ENCODE data around the gene FAM120A. TPM values are rescaled to one million over a fixed set of nuclear protein-coding genes. Genes with fewer than 3 reads are reported as not detected.

The FAM120A gene
- total RNA-seq, 1 donor from 2014 or later: 71.2 TPM

DNA sequence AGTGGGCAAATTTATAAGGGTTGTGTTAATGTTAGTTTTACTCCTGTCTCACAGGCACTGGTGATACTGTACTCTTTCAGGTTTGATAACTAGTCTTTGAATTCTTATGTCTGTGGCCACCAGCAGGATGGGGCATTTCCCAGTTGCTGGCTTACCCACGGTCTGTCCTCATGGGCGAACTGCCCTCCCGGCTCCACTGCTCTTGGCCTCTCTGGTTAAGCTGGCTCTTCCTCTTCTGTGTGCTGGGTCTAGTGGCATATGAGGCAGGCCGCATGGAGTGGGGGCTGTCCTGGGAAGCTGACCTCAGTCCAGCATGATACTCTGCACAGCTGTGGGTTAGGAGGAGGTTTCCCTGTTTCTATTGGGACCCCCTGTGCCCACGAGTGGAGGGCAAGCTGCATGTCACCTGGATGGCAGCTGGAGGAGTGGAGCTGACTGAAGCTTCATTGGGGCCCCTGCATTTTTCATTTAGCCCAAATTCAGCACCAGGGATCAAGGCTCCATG is 144.4 kb downstream of the FAM120A start:
- DNase-seq: no peak

DNA sequence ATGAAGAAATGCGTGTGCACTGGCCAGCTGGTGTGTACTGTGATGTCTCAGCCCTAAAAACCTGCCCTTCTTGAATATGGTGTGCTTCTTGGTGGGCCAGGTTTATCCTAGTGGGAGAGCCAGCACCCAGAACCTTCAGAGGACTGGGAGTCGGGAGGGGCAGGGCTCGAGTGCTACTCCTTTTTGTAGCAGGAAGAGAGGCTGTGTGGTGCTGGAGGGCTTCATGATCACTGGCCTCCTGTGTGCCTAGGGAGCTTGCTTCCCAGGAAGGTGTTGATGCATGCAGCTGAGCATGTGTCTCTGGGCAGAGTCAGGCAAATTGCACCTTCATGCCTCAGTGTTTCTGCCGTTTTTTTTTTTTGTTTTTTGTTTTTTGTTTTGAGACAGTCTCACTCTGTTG is 144.9 kb downstream of the FAM120A start:
- DNase-seq: no peak

DNA sequence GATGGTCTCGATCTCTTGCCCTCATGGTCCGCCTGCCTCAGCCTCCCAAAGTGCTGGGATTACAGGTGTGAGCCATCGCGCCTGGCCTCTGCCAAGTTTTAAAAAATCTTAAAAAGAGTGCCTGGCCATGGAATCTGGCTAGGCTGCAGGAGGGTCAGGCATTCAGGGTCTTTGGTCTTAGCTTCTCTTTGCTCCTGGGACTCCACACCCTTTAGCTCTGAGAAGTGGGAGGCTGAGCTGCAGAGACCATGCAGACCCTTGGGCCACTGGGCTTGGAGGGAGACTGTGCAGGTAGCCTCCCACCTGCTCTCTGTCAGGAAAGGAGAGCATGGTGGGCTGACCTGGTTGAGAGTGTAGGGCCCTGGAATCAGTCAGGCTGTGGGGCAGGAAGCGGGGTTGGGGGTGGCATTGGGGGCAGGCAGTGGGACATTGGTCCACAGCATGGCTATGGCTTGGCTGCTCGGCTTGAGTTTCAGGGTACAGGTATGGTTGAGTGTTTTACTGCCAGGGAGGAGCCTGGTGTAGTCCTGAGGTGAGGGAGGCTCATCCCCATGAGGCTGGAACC is 145.7 kb downstream of the FAM120A start:
- DNase-seq: no peak

DNA sequence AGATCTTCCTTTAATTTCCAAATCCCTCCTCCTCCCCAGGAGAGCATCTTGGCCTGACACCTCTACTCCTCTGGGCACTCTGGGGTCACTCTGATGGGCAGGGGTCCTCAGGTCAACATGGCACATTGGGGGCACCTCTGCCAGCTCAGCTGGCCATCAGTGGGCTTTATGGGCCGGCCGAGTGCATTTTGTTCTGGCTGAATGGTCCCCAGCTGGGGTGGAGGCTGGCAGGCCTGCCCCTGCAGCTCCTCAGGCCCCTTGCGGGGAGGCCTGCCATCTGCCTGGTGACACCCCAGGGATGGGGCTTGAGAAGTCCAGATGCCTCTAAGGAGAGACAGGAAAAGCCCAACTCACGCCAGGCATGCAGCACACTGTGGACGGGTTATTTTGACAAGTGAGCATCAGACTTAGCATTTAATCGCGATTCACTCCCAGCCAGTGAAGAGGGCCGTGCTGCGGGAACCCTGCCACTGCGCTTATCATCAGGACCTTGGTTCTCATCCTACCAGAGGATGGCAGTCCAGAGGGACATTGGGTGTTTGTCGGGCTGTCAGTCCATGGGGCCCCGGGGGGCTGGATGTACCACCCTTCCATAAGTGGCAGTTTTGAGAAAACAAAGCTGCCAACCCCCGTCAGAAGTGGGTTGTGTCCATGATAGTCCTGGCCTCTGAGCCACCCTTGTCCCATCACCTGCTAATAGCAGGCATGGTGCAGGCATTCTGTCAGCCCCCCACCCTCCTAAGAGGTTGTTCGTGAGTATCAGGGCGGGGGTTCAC is 146.6 kb downstream of the FAM120A start:
- DNase-seq: no peak

DNA sequence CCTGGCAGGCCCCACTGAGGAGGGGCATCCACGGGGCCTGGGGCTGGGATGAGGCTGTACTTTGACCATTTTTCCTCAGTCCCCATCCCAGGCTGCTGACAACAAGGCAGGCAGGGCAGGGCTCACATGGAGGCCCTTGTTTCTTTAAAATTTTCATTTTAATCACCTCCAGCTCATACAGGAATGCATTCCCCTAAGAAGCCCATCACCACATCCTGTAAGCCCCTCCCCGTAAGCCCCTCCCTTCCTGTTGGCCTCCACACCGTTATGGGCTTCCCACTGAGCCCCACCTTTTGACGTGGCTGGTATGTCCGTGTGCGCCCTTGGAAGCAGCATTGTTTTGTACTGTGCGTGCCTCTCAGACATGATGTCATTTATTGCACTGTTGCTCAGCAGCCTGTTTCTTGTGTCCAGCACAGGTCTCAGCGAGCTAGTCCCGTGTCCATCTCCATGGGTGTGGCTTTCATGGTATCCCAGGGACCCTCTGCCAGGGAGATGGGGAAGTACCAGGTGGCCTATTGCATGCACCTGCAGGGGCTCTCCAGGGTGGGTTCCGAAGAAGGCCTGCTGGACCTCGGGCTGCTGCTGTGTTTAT is 147.3 kb downstream of the FAM120A start:
- DNase-seq: no peak

DNA sequence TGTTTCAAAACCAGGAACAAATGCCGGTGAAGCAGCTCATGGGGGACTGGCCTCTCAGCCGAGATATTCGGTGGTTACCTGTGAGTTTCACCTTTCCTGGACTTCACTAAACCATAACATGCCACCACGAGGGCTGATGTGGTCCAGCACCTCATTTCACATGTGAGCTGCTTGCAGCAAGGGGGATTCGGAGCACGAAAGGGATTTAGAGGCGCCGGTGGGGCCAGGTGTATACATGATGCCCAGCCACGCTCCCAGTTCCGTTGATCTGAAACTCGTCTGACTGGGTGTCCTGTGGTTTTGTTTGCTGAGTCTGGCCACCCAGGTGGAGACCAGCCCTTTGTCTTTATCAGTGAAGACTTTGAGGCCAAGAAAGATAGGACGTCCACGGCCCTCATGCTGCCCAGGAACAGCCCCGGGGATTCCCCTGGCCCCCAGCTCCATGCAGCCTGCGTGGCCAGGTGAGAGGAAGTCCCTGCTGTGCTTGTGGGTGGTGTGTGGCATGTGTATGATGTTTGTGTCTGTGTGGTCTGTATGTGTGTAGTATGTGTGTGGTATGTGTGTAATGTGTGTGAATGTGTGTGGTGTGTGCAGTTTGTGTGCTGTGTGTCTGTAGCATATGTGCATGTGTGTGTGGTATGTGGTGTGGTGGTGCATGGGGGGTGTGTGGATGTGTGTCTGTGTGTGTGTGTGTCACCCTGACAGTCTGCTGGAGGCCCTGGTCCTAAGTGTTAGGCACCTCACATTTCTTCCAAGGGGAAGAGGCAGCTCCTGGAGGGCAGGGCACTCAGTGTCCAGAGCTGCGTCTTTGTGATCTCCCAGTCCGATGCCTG is 148.3 kb downstream of the FAM120A start:
- DNase-seq: no peak

DNA sequence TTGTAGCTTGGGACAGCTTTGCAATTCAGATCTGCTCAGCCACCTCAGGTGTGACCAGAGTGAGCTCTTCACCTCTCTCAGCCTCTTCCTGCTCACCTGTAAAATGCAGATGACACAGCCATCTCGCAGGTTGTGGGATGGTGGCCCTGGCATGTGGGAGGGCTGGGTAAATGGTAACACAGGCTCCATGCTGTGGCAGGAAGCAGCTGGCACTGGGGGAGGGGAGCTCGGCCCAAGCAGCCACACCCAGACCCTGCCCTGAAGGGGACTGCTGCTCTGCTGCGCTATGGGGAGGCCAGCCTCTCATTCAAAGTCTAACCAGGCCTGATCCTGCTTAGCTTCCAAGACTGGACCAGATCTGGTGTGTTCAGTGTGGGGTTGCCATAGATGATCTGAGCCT is 149.0 kb downstream of the FAM120A start:
- no peak for DNase-seq

DNA sequence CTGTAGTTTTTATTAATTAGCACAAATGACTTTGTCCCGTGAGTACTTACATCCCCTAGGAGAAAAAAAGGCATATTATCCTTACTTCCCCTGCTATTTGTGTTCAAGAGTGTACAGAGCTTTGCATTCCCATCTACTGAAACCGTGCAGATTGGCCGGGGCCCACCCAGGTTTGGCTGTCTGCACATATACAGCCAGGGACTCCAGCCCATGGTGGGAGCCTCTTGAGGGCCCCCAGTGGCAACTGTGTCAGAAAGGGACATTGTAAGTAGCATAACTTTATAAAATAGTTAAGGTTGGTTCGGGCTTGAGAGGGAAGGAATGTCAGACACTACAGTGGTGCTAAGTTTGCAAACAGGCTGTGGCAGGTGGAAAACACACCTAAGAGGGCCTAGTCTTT is 149.6 kb downstream of the FAM120A start:
- DNase-seq: no peak

DNA sequence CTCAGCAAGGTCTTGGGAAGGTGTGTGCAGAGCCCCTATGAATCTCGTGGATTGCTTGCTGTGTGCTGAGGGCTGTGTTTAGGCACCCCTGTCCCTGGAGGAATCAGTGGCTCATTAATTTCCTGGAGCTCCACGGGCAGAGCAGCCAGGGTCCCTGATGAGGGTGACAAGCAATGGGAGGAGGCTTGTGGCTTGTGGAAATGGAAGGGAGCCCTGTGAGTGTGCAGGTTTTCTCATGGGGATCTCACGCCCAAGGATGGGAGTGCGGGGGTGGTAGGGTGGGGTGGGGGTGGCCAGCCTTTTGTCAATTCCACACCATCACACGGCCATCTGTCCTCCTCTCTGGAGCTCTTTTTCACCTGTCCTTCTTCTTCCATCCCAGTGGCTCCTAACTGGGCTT is 150.2 kb downstream of the FAM120A start:
- no peak for DNase-seq

DNA sequence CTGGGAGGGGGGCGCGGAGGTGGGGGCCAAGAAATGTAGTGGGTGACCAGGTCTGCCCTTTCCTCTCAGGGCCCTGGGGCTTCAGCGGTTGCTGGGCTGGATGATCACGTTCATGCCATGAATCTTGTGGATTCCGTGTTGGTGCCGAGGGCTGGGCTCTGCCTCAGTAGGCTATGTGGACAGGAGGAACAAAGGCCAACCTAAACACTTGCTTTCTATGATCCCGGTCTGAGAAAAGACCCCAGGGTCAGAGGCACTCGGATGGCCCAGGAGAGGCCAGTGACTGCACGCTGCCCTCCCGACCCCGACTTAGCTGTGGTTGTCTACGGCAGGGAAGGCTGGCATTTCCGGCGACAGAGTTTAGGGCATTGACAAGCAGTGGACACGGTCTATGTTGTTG is 151.5 kb downstream of the FAM120A start:
- DNase-seq: no peak

DNA sequence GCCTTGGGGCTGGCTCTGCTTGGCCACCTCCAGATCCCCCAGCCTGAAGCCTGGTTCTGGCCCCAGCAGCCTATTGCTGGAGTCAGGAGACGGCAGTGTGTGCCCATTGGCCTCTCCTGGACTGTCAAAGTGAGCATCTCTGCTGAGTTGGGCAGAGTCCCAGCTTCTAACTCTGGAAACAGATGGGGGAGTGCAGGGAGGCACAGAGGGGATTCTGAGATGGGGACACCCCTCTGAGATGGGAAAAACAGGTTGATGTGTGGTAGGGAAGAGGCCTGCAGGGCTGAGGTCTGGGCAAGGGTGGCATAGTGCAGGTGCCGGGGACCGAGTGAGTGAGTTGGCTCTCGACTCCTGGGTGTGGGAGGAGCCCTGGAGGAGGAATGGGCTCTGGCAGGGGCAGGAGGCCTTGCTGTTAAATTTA is 152.4 kb downstream of the FAM120A start:
- DNase-seq: no peak

DNA sequence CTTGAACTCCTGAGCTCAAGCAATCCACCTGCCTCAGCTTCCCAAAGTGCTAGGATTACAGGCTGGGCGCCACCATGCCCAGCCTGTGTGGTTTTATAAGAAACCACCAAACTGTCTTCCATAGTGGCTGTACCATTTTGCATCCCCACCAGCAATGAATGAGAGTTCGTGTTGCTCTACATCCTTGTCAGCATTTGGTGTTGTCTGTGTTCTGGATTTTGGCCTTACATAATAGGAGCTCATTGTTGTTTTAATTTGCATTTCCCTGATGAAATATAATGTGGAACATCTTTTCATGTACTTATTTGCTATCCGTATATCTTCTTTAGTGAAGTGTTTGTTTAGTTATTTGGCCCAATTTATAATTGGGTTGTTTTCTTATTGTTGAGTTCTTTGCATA is 154.7 kb downstream of the FAM120A start:
- no peak for DNase-seq

DNA sequence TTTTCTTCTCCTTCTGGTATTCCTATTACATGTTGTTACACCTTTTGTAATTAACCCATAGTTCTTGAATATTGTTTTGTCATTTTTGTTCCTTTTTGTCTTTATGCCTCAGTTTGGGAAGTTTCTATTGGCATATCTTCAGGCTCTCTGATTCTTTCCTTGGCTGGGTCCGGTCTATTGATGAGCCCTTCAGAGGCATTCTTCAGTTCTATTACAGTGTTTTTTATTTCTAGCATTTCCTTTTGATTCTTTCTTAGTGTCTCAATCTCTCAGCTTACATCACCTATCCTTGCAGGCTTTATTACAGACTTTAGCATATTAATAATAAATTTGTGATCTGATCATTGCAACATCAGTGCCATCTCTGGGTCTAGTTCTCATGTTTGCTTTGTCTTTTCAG is 158.7 kb downstream of the FAM120A start:
- no peak for DNase-seq

DNA sequence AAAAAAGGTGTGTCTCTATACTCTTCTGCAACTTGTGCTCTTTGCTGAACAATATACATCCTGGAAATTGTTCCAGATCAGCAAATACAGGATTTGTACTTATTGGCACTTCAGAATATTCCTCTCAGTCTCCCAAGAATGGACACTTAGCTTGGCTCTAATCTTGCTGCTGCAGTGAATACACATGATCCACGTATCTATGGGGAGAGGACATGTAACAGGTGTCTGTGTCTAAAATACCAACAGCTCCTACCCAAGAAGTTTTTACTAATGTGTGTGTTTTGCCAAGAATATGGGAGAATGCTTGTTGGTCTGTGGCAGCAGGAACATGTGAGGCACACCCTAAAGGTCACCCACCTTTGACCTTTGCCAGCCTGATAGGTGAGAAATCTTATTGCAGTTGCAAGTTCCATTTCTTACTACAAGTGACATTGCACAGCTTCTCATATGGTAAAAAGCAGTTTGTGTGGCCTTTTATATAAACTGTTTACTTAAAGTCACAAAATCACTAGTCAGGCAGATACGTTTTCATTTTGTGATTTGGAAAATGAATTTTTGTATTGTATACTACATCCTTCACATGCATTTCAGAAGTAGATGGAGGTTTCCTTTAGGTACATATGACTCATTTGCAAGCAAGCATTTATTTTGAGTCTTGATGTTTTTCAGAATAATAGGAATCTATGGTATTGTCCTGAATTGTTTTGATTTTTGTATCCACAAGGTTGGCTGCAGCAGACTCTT is 160.7 kb downstream of the FAM120A start:
- DNase-seq: no peak

DNA sequence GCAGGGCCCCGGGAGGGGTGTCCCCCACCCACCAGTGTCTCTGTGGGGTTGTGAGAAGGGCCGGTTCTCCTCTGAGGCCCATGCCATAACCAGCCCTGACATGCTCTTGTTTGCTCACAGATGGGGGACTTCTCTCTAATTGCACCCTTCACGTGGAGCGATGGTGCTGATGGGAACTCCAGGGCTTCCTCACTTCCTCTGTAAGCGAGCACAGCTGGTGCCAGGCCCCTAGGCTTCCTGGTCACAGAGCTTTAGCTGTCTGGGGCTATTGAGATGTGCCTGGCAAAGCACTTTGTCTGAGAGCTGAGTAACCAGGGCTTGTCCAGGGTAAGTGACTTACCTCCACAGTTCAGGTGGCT is 161.3 kb downstream of the FAM120A start:
- no peak for DNase-seq

DNA sequence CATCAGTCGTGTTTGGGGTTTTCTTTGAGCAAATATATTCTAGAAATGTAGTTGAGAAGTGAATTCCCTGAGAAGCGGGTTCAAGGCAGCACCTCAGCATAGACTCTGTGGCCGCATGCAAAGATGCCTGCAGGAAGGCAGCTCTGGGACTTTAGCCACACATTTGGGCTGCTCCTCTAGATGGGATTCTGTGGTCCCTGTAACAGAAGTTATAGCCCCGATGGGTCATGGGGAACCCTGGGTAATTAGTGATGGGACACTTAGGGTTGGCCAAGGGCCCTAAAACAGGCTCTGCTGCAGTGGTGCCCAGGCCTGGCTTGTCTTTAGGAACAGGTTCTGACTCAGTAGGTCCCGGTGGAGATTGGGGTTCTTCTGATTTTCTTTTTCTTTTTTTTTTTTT is 161.7 kb downstream of the FAM120A start:
- no peak for DNase-seq

DNA sequence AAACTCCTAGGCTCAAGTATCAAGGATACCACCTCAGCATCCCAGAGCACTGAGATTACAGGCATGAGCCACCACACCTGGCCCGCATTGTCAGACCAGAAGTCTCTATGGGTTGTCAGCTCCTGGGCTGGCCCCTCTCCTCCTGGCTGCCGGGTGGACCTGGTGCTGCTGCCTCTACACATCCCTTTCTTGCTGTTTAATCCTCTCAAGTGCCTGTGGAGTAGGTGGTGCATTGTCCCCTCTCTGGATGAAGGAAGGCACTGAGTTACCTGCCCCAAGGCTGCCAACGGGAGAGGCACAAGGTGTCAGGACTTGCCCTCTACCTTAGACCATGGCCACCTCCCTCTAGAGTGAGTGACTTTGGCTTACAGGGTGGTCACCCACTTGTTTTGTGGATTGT is 162.3 kb downstream of the FAM120A start:
- DNase-seq: no peak

DNA sequence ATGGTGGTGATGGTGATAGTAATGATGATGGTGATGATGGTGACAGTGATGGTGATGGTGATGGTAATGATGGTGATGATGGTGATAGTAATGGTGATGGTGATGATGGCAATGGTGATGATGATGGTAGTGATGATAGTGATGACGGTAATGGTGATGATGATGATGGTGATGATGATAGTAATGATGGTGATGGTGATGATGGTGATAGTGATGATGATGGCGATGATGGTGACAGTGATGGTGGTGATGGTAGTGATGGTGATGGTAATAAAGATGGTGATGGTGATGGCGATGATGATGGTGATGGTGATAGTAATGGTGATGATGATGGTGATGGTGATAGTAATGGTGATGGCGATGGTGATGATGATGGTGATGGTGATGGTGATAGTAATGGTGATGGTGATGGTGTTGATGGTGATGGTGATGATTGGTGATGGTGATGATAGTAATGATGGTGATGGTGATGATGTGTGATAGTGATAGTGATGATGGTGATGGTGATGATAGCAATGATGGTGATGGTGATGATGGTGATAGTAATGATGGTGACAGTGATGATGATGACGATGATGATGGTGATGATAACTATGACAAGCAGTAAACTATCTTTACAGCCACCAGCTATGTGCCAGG is 163.5 kb downstream of the FAM120A start:
- no peak for DNase-seq
